HG03378 (cell line): ENCODE data around the gene HSPB7.
"Not testable (repeated sequence)": the region's sequence is repeated elsewhere in the genome, so short reads cannot be mapped to it uniquely, and the experiment has no call there.

ENCODE experiments used
- ATAC-seq: cut with Tn5 transposase; IDR thresholded peaks from one replicate; pipeline ENCODE4 v1.9.1; 2021; ENCODE audit warnings: mild to moderate bottlenecking, moderate library complexity; ENCODE audit not compliant: unreplicated experiment

Gene HSPB7

GRCh38 chr1:16023050-16023653 is 5.3 kb upstream of the HSPB7 start:
- no peak for ATAC-seq

- no peak for ATAC-seq
These were observed 4.5 kb upstream of the HSPB7 start for GRCh38 chr1:16022393-16022792.

- no peak for ATAC-seq
These were observed 3.8 kb upstream of the HSPB7 start, which contains the start of gene CLCNKA for GRCh38 chr1:16021681-16022080. Gene CLCNKA (plus strand): TSS chr1:16022036. CDS start chr1:16022620, 584 bp downstream.

GRCh38 chr1:16020878-16021277 is 3.0 kb upstream of the HSPB7 start:
- not testable (repeated sequence) for ATAC-seq

GRCh38 chr1:16020325-16020724 is 2.5 kb upstream of the HSPB7 start:
- no peak for ATAC-seq

- ATAC-seq: no peak
These were observed 1.9 kb upstream of the HSPB7 start for GRCh38 chr1:16019644-16020277.

GRCh38 chr1:16018749-16019643 is 1.2 kb upstream of the HSPB7 start:
- no peak for ATAC-seq

GRCh38 chr1:16018308-16018707 is 465 bp upstream of the HSPB7 start:
- no peak for ATAC-seq

- ATAC-seq: no peak
These were observed 775 bp downstream of the HSPB7 start for GRCh38 chr1:16017076-16017460.

GRCh38 chr1:16015960-16016901 is 1.6 kb downstream of the HSPB7 start:
- no peak for ATAC-seq

- ATAC-seq: no peak
These were observed 2.4 kb downstream of the HSPB7 start for GRCh38 chr1:16015491-16015890.

GRCh38 chr1:16014509-16015482 is 3.0 kb downstream of the HSPB7 start:
- ATAC-seq: no peak

GRCh38 chr1:16013908-16014258 is 4.0 kb downstream of the HSPB7 start:
- no peak for ATAC-seq

GRCh38 chr1:16013220-16013907 is 4.5 kb downstream of the HSPB7 start:
- ATAC-seq: no peak

GRCh38 chr1:16012590-16013219 is 5.1 kb downstream of the HSPB7 start:
- no peak for ATAC-seq

GRCh38 chr1:16011936-16012589 is 5.8 kb downstream of the HSPB7 start:
- ATAC-seq: no peak

- ATAC-seq: no peak
These were observed 7.0 kb downstream of the HSPB7 start for GRCh38 chr1:16010837-16011236.

- no peak for ATAC-seq
These were observed 8.2 kb downstream of the HSPB7 start for GRCh38 chr1:16009678-16010077.
